GM23338 (cell line): ENCODE results near the gene BEST4. TPM values are rescaled to one million over a fixed set of nuclear protein-coding genes. Genes with fewer than 3 reads are reported as not detected.
"Not testable (repeated sequence)": the region's sequence is repeated elsewhere in the genome, so short reads cannot be mapped to it uniquely, and the experiment has no call there.

Source experiments
- ATAC-seq: fragments of 200-7000 bp; cut with Tn5 transposase; 3 replicates; pipeline ENCODE4 v1.9.1; 2020
- DNase-seq: peaks from one replicate; pipeline ENCODE4 v3.0.0-alpha.2; 2015; ENCODE audit warnings: low spot score
- H2AFZ ChIP-seq: fragments of 200-600 bp; sonication (generic); 2 replicates; pipeline ENCODE4 v1.8.0; 2016; ENCODE audit warnings: antibody characterized with exemption, mild to moderate bottlenecking, moderate library complexity
- H3F3A ChIP-seq: fragments of 200-600 bp; sonication (generic); replicated peaks from 2 replicates; pipeline ENCODE4 v1.8.0; 2017; ENCODE audit warnings: antibody characterized with exemption, mixed run types, low read depth
- H3K27ac ChIP-seq: fragments of 200-600 bp; sonication (generic); 2 replicates; pipeline ENCODE4 v1.6.1; 2016; ENCODE audit warnings: low read depth
- H3K27me3 ChIP-seq: fragments of 200-600 bp; sonication (generic); 2 replicates; pipeline ENCODE4 v1.8.0; 2016; ENCODE audit warnings: mild to moderate bottlenecking, mixed run types, moderate library complexity; ENCODE audit not compliant: insufficient read depth
- H3K36me3 ChIP-seq: fragments of 200-600 bp; sonication (generic); 2 replicates; pipeline ENCODE4 v1.8.0; 2016; ENCODE audit warnings: mild to moderate bottlenecking; ENCODE audit not compliant: insufficient read depth
- H3K4me1 ChIP-seq: fragments of 200-600 bp; sonication (generic); 2 replicates; pipeline ENCODE4 v1.8.0; 2016; ENCODE audit warnings: mild to moderate bottlenecking, moderate library complexity; ENCODE audit not compliant: insufficient read depth
- H3K4me2 ChIP-seq: fragments of 200-600 bp; sonication (generic); 2 replicates; pipeline ENCODE4 v1.7.1; 2017; ENCODE audit warnings: mixed run types
- H3K4me3 ChIP-seq: fragments of 200-600 bp; sonication (generic); 2 replicates; pipeline ENCODE4 v1.6.1; 2016; ENCODE audit warnings: mixed run types
- H3K79me2 ChIP-seq: fragments of 200-600 bp; sonication (generic); replicated peaks from 2 replicates; pipeline ENCODE4 v1.8.0; 2017; ENCODE audit warnings: mild to moderate bottlenecking; ENCODE audit not compliant: insufficient read depth
- H3K9me2 ChIP-seq: fragments of 200-600 bp; sonication (generic); 2 replicates; pipeline ENCODE4 v1.8.0; 2017; ENCODE audit not compliant: insufficient read depth
- H4K20me1 ChIP-seq: fragments of 200-600 bp; sonication (generic); replicated peaks from 2 replicates; pipeline ENCODE4 v1.8.0; 2017; ENCODE audit warnings: mild to moderate bottlenecking; ENCODE audit not compliant: insufficient read depth
- H3K27ac Mint-ChIP-seq: 2 replicates; pipeline ENCODE4 v1.8.0; 2020; ENCODE audit warnings: inconsistent platforms, mild to moderate bottlenecking, moderate library complexity, mixed read lengths
- H3K27me3 Mint-ChIP-seq: 3 replicates; pipeline ENCODE4 v1.8.0; 2022; ENCODE audit warnings: low read depth, mild to moderate bottlenecking, moderate library complexity, mixed read lengths, inconsistent platforms; ENCODE audit not compliant: insufficient read depth, poor library complexity
- H3K36me3 Mint-ChIP-seq: 3 replicates; pipeline ENCODE4 v1.8.0; 2021; ENCODE audit warnings: low read depth, mild to moderate bottlenecking, inconsistent platforms, moderate library complexity, mixed read lengths
- H3K4me1 Mint-ChIP-seq: 3 replicates; pipeline ENCODE4 v1.8.0; 2020; ENCODE audit warnings: mild to moderate bottlenecking, inconsistent platforms, mixed read lengths
- H3K4me3 Mint-ChIP-seq: 3 replicates; pipeline ENCODE4 v1.8.0; 2021; ENCODE audit warnings: moderate library complexity, mild to moderate bottlenecking, inconsistent platforms, mixed read lengths
- H3K9me3 Mint-ChIP-seq: 3 replicates; pipeline ENCODE4 v1.8.0; 2020; ENCODE audit warnings: moderate library complexity, mild to moderate bottlenecking, inconsistent platforms, mixed read lengths
- CREB1 ChIP-seq: fragments of 250-450 bp; sonication (Bioruptor Pico); IDR thresholded peaks from 2 replicates; pipeline ENCODE4 v1.5.0; 2020; ENCODE audit warnings: low read depth, mild to moderate bottlenecking, moderate library complexity
- ETS1 ChIP-seq: IDR thresholded peaks from 2 replicates; pipeline ENCODE4 v1.6.1; 2016; ENCODE audit warnings: antibody characterized with exemption
- EZH2 ChIP-seq: fragments of 200-600 bp; sonication (generic); IDR thresholded peaks from one replicate; pipeline ENCODE4 v1.8.0; 2017; ENCODE audit warnings: antibody characterized with exemption, mild to moderate bottlenecking, low read depth; ENCODE audit not compliant: unreplicated experiment
- JUNB ChIP-seq: IDR thresholded peaks from one replicate; pipeline ENCODE4 v1.6.1; 2016; ENCODE audit warnings: antibody characterized with exemption; ENCODE audit not compliant: unreplicated experiment
- POLR2AphosphoS5 ChIP-seq: IDR thresholded peaks from 2 replicates; pipeline ENCODE4 v1.6.1; 2016; ENCODE audit warnings: antibody characterized with exemption, low read depth
- REST ChIP-seq: IDR thresholded peaks from one replicate; pipeline ENCODE4 v1.6.1; 2018; ENCODE audit warnings: antibody characterized with exemption; ENCODE audit not compliant: unreplicated experiment
- STAT1 ChIP-seq: IDR thresholded peaks from one replicate; pipeline ENCODE4 v1.6.1; 2016; ENCODE audit warnings: antibody characterized with exemption; ENCODE audit not compliant: unreplicated experiment
- ZNF114 ChIP-seq: fragments of 250-450 bp; sonication (Bioruptor Pico); IDR thresholded peaks from 2 replicates; pipeline ENCODE4 v1.5.0; 2020; ENCODE audit warnings: mild to moderate bottlenecking, moderate library complexity
- ZNF462 ChIP-seq: fragments of 250-450 bp; sonication (Bioruptor Pico); IDR thresholded peaks from 2 replicates; pipeline ENCODE4 v1.5.0; 2020; ENCODE audit warnings: mild to moderate bottlenecking, moderate library complexity
- polyA plus RNA-seq: library from polyadenylated mRNA; unstranded; fragments of >200 nt; fragmentation: Nextera tagmentation; extraction: Ambion mirVana; gene quantifications from 2 replicates; pipeline ENCODE4 v1.2.1, GENCODE V29; 2016
- total RNA-seq: library from RNA; depleted of rRNA; stranded (reverse); fragments of >200 nt; shearing (Covaris generic); gene quantifications from 2 replicates; pipeline ENCODE4 v1.2.3, GENCODE V29; 2014

BEST4 gene
- total and polyA plus RNA-seq, 2 experiments from 2014 or later = 0.63 to 1.6 TPM

- not testable (repeated sequence) for H3K9me2 ChIP-seq, H3K27ac ChIP-seq, H3K36me3 ChIP-seq, ATAC-seq, H3K9me3 Mint-ChIP-seq, DNase-seq, H3K4me2 ChIP-seq, H3K4me3 Mint-ChIP-seq, H3K27ac Mint-ChIP-seq, H4K20me1 ChIP-seq, H2AFZ ChIP-seq, H3K4me3 ChIP-seq, H3K79me2 ChIP-seq, H3K36me3 Mint-ChIP-seq
- Histone ChIP-seq H3F3A (peaks cover 10% of the 10 kb centered on the region; the same call in 1 of the 2 replicates), H3K27me3 (peaks cover 11% of the 10 kb centered on the region), H3K4me1 (peaks cover 16% of the 10 kb centered on the region)
- Mint-ChIP-seq H3K27me3 (peaks cover 26% of the 10 kb centered on the region), H3K4me1 (peaks cover 22% of the 10 kb centered on the region)
Observed at GRCh38 chr1:44815926-44816325, 28.0 kb upstream of the BEST4 start.

- no peaks in the 10 kb centered on the region for H3K79me2 ChIP-seq
- H3K4me2 ChIP-seq = peak overlapping the region; percentile 95
- no peaks in the 10 kb centered on the region for H3K36me3 ChIP-seq
- no peaks in the 10 kb centered on the region for H4K20me1 ChIP-seq
- H3K36me3 Mint-ChIP-seq = peaks cover 3% of the 10 kb centered on the region; the same call in 1 of the 3 replicates
- H3K9me3 Mint-ChIP-seq = peaks cover 4% of the 10 kb centered on the region; the same call in 2 of the 3 replicates
- no peak overlapping the region for H3K27ac Mint-ChIP-seq
- ATAC-seq = peak; percentile 55
- DNase-seq = no peak
- no peaks in the 10 kb centered on the region for H3K9me2 ChIP-seq
- H3F3A ChIP-seq = peaks cover 10% of the 10 kb centered on the region
- H3K4me3 ChIP-seq = peak overlapping the region; percentile 88
- H3K27ac ChIP-seq = no peak overlapping the region
- peak overlapping the region; percentile 83 for H3K4me3 Mint-ChIP-seq
- H3K27me3 ChIP-seq = peaks cover 11% of the 10 kb centered on the region
- peaks cover 25% of the 10 kb centered on the region for H3K4me1 ChIP-seq
- H3K27me3 Mint-ChIP-seq = peaks cover 24% of the 10 kb centered on the region
- peak overlapping the region; percentile 87 for H2AFZ ChIP-seq
- peaks cover 32% of the 10 kb centered on the region for H3K4me1 Mint-ChIP-seq
- TF ChIP-seq ETS1 (no peak), ZNF114 (no peak), STAT1 (no peak), CREB1 (CRISPR knock-in tag) (no peak), ZNF462 (no peak), JUNB (no peak), EZH2 (no peak), POLR2AphosphoS5 (no peak), REST (no peak)
Observed at GRCh38 chr1:44812822-44813543, 25.0 kb upstream of the BEST4 start.
